ENCODE data around the gene PRSS58. TPM values are rescaled to one million over a fixed set of nuclear protein-coding genes. Genes with fewer than 3 reads are reported as not detected.
A peak's percentile ranks its signal among the peaks of the same experiment; 100 is the strongest.

The PRSS58 gene
- total and polyA plus RNA-seq, 9 of the 15 experiments (the other 6 are each of a cell fraction or from before 2014, with no cell fraction given) = not detected

DNA sequence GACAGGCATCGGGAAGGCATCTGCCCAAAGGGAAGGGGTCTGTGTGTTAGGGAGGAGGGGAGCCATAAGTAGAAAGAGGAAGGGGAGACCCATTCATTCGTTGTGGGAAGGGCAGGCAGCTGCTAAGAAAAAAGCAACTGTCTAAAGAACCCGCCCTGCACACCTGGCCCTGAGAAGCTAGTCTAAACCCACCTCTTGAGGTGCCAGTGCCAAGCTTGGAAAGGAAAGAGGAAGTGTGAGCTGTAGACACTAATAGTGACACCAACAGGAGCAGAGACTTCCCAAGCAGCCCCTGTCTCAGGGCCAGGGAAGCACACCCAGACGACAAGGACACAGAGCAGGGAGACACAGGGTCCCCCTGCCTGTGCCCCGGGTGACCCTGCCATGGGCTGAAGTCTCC is 40.8 kb upstream of the PRSS58 start:
- ATAC-seq (no peak), DNase-seq (ENCODE audit: extremely low read depth in 1 of 4, low spot score in 3 of 4) (no peak), FAIRE-seq (no peak)
- H3K4me3 ChIP-seq = no peak overlapping the region
- no peak overlapping the region for H2AFZ ChIP-seq (ENCODE audit: low read depth, low read length)
- H3K27ac ChIP-seq (ENCODE audit: extremely low read depth, low read depth, low read length) = no peak overlapping the region
- H3K36me3 ChIP-seq (ENCODE audit: control insufficient read depth, insufficient read depth, low read length) = no peaks in the 10 kb centered on the region
- H4K20me1 ChIP-seq (replicated peaks; ENCODE audit: control insufficient read depth, insufficient read depth, low read length) = no peaks in the 10 kb centered on the region
- intact Hi-C loops (cut with micrococcal nuclease) = no loop called here
- no TSS peak for BruUV-seq (replicated peaks)
- CTCF ChIA-PET (ENCODE audit: low intra/inter-chr PET ratio) = interaction anchor here (0.6 kb wide), 1 partner anchor 1834 kb away, joined by 4 read pairs; no protein-coding TSS in a partner anchor
- H3K4me2 ChIP-seq (ENCODE audit: insufficient read depth, low read length) = no peak overlapping the region
- H3K4me1 ChIP-seq (replicated peaks in 1 of 2; ENCODE audit: control insufficient read depth in 2 of 2, insufficient read depth in 2 of 2, low read length in 2 of 2) = no peaks in the 10 kb centered on the region
- WGBS (ENCODE audit: insufficient coverage, low coverage, missing lambda C conversion rate) = 1% methylated on average over 5 of the region's 5 CpGs
- H3K9me3 ChIP-seq (replicated peaks; ENCODE audit: control insufficient read depth, insufficient read depth, low read depth, low read length) = no peaks in the 10 kb centered on the region
- no peaks in the 10 kb centered on the region for H3K27me3 ChIP-seq (ENCODE audit: control insufficient read depth in 2 of 2, insufficient read depth in 2 of 2, low read length in 2 of 2)
- no peaks in the 10 kb centered on the region for H3K79me2 ChIP-seq (ENCODE audit: control insufficient read depth, insufficient read depth, low read length)
- H3K9ac ChIP-seq (ENCODE audit: insufficient read depth in 1 of 2, low read depth in 2 of 2, low read length in 2 of 2) = no peak overlapping the region
- no peaks in the 10 kb centered on the region for H3K9me1 ChIP-seq (ENCODE audit: control insufficient read depth, insufficient read depth, low read length)
- POLR2A ChIA-PET = interaction anchor here (1.0 to 2.3 kb wide), 2 partner anchors 10 to 12 kb away, joined by 3 to 6 read pairs; no protein-coding TSS in a partner anchor
- TF ChIP-seq XRCC5 (IDR thresholded peaks at IDR 0.05; ENCODE audit: low read depth, low read length) = no peak
- TF ChIP-seq SPI1 (IDR thresholded peaks at IDR 0.05; ENCODE audit: borderline replicate concordance, low read depth, low read length) = peak; percentile 51; the same call in 1 of the 2 replicates
- in situ Hi-C loops (cut with MboI) = no loop called here

DNA sequence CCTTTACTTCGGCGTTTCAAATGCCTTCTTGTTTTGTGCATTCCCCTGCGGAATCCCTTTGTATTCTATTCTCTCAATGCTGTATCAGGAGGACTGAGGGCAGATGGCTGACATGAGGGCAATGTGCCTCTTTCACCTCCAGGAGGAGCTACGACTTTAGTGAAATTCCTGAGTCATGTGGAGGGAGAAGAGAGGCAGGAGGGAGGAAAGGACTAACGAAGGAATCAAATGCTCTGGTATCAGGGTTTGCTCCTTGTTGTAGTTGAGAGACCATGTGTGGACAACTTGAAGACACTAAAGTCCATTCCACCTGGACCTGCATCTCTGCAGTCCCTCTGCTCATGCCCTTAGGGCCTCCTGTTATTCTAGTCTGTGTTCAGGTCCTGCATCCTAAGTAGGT is 40.2 kb upstream of the PRSS58 start:
- Histone ChIP-seq H4K20me1 (replicated peaks; ENCODE audit: control insufficient read depth, insufficient read depth, low read length) (no peaks in the 10 kb centered on the region), H3K79me2 (ENCODE audit: control insufficient read depth, insufficient read depth, low read length) (no peaks in the 10 kb centered on the region), H3K9me1 (ENCODE audit: control insufficient read depth, insufficient read depth, low read length) (no peaks in the 10 kb centered on the region), H3K4me1 (replicated peaks in 1 of 2; ENCODE audit: control insufficient read depth in 2 of 2, insufficient read depth in 2 of 2, low read length in 2 of 2) (no peaks in the 10 kb centered on the region), H2AFZ (ENCODE audit: low read depth, low read length) (no peak overlapping the region), H3K9me3 (replicated peaks; ENCODE audit: control insufficient read depth, insufficient read depth, low read depth, low read length) (no peaks in the 10 kb centered on the region), H3K4me3 (no peak overlapping the region), H3K9ac (ENCODE audit: insufficient read depth in 1 of 2, low read depth in 2 of 2, low read length in 2 of 2) (no peak overlapping the region), H3K27me3 (ENCODE audit: control insufficient read depth in 2 of 2, insufficient read depth in 2 of 2, low read length in 2 of 2) (no peaks in the 10 kb centered on the region), H3K36me3 (ENCODE audit: control insufficient read depth, insufficient read depth, low read length) (no peaks in the 10 kb centered on the region), H3K4me2 (ENCODE audit: insufficient read depth, low read length) (no peak overlapping the region), H3K27ac (ENCODE audit: extremely low read depth, low read depth, low read length) (no peak overlapping the region)
- 0% methylated on average over 5 of the region's 5 CpGs for WGBS (ENCODE audit: insufficient coverage, low coverage, missing lambda C conversion rate)
- peak; percentile 89 for ATAC-seq
- in situ Hi-C loops (cut with MboI) = no loop called here
- ChIA-PET CTCF (ENCODE audit: low intra/inter-chr PET ratio) (interaction anchor here (0.6 kb wide), 1 partner anchor 1834 kb away, joined by 4 read pairs; no protein-coding TSS in a partner anchor), POLR2A (interaction anchor here (0.7 to 2.3 kb wide), 4 partner anchors 11 to 639 kb away, joined by 3 to 6 read pairs (median 3); no protein-coding TSS in a partner anchor)
- BruUV-seq (replicated peaks) = no TSS peak
- peak; percentile 56 for FAIRE-seq
- intact Hi-C loops (cut with micrococcal nuclease) = no loop called here
- DNase-seq (ENCODE audit: extremely low read depth in 1 of 4, low spot score in 3 of 4) = peak in 2 of 4 experiments; percentile 25 to 33
- no peak for TF ChIP-seq SRSF1 (IDR thresholded peaks at IDR 0.05; ENCODE audit: low read depth, low read length)
- peak; percentile 78 for TF ChIP-seq NFE2 (IDR thresholded peaks at IDR 0.05; ENCODE audit: low read depth)
- TF ChIP-seq TARDBP (IDR thresholded peaks at IDR 0.05) = no peak
- no peak for TF ChIP-seq CCAR2 (IDR thresholded peaks at IDR 0.05; ENCODE audit: low read depth, low read length)
- TF ChIP-seq, protein P1, sequence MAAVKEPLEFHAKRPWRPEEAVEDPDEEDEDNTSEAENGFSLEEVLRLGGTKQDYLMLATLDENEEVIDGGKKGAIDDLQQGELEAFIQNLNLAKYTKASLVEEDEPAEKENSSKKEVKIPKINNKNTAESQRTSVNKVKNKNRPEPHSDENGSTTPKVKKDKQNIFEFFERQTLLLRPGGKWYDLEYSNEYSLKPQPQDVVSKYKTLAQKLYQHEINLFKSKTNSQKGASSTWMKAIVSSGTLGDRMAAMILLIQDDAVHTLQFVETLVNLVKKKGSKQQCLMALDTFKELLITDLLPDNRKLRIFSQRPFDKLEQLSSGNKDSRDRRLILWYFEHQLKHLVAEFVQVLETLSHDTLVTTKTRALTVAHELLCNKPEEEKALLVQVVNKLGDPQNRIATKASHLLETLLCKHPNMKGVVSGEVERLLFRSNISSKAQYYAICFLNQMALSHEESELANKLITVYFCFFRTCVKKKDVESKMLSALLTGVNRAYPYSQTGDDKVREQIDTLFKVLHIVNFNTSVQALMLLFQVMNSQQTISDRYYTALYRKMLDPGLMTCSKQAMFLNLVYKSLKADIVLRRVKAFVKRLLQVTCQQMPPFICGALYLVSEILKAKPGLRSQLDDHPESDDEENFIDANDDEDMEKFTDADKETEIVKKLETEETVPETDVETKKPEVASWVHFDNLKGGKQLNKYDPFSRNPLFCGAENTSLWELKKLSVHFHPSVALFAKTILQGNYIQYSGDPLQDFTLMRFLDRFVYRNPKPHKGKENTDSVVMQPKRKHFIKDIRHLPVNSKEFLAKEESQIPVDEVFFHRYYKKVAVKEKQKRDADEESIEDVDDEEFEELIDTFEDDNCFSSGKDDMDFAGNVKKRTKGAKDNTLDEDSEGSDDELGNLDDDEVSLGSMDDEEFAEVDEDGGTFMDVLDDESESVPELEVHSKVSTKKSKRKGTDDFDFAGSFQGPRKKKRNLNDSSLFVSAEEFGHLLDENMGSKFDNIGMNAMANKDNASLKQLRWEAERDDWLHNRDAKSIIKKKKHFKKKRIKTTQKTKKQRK (IDR thresholded peaks at IDR 0.05; ENCODE audit: borderline replicate concordance, low read depth, low read length) = no peak
- TF ChIP-seq, protein P2, sequence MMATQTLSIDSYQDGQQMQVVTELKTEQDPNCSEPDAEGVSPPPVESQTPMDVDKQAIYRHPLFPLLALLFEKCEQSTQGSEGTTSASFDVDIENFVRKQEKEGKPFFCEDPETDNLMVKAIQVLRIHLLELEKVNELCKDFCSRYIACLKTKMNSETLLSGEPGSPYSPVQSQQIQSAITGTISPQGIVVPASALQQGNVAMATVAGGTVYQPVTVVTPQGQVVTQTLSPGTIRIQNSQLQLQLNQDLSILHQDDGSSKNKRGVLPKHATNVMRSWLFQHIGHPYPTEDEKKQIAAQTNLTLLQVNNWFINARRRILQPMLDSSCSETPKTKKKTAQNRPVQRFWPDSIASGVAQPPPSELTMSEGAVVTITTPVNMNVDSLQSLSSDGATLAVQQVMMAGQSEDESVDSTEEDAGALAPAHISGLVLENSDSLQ (IDR thresholded peaks at IDR 0.05) = no peak
- TF ChIP-seq TOE1 (IDR thresholded peaks at IDR 0.05; ENCODE audit: borderline replicate concordance) = no peak
- TF ChIP-seq TOE1 (CRISPR knock-in tag; IDR thresholded peaks at IDR 0.05; ENCODE audit: borderline replicate concordance, low read depth) = no peak
- TF ChIP-seq STAT5B (CRISPR knock-in tag; IDR thresholded peaks at IDR 0.05) = no peak
- peak; percentile 20; the same call in 1 of the 2 replicates for TF ChIP-seq MAFF (IDR thresholded peaks at IDR 0.05; ENCODE audit: low read length)
- TF ChIP-seq CBX3 (IDR thresholded peaks at IDR 0.05; ENCODE audit: borderline replicate concordance in 1 of 2, low read length in 2 of 2) = no peak
